Urothelium cell line (cell line): ENCODE data around the gene DHRS12.
A peak's percentile ranks its signal among the peaks of the same experiment; 100 is the strongest.
"Not testable (repeated sequence)": the region's sequence is repeated elsewhere in the genome, so short reads cannot be mapped to it uniquely, and the experiment has no call there.

ENCODE experiments used
- DNase-seq: peaks from one replicate; pipeline ENCODE4 v3.0.0; 2011; ENCODE audit warnings: low spot score, mixed read lengths
- FAIRE-seq: peaks from 2 replicates; lab custom pipeline; 2011; peaks lifted over from hg19 to GRCh38; lab: Jason Lieb, UNC

The DHRS12 gene

DNA sequence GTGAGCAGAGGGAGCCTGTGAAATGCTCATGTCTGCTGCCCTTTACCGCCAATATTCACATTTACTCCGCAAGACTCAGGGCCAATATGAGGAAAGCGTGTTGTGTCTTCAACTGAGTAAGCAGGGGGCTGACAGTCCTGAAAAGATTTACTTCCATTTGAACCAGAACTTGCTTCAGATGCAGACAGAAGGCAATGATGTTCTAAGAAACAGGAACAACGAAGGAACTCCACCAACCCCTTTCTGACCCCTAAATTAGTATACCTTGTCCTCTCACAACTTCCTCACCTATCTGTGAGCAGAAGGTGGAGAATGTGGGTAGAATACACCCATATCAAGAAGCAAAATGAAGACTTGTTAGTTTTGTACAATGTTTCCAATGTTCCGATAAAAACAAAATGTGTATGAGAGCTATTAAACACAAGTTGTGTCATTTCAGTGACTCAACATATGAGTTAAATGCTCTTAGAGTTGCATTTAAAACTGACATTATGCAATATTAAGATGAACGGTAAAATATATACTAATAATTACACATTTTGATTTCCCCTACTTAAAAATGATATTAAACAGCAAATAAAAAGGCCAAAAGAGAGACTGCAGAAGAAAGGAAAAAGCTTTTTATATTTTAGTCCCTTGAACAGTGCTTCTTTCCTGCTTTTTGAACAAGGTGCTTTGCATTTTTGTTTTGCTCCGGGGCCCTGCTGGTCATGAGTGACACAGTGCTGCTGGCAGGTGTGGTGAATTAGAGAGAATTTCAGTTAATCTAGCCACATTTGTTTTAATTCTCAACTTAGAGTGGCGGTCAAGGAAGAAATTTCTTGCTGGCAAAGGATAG is 25.0 kb upstream of the DHRS12 start:
- DNase-seq (no peak), FAIRE-seq (no peak)

DNA sequence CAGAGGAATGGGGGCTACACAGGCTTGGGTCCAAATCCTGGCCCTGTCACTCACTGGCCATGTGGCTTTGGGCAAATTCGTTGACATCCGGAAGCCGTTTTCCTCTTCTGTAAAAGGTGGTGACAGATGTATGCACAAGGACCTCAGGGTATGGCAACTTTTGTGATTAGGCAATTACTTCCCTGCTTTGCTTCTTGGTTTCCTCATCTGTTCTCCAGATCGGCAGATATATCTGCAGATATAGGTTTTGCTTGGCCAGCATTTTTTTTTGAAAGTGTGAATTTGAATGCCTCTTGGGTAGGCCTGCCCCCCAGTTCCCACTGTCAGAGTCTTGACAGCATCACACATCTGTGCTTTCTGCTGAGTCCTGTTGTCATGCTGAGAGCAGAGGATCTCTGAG is 23.3 kb upstream of the DHRS12 start:
- FAIRE-seq (no peak), DNase-seq (no peak)

DNA sequence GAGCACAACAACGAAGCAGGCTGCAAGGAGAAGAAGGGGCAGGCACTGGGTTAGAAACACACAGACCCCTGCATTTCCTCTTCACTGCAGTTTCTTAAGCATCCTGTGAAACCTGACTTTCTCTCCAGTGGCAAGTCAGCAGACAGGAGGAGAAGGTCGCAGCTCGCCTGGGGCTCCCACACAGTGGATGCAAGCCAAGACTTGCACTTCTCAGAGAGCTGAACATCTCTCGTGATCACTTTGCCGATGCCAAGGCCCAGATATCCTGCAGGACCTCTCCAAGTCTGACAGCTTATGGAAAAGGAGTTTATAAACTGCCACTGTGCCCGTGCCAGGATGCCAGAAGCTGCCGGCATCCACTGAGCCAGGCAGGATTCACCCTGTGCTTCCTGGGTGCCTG is 22.6 kb upstream of the DHRS12 start:
- no peak for FAIRE-seq
- DNase-seq = no peak

DNA sequence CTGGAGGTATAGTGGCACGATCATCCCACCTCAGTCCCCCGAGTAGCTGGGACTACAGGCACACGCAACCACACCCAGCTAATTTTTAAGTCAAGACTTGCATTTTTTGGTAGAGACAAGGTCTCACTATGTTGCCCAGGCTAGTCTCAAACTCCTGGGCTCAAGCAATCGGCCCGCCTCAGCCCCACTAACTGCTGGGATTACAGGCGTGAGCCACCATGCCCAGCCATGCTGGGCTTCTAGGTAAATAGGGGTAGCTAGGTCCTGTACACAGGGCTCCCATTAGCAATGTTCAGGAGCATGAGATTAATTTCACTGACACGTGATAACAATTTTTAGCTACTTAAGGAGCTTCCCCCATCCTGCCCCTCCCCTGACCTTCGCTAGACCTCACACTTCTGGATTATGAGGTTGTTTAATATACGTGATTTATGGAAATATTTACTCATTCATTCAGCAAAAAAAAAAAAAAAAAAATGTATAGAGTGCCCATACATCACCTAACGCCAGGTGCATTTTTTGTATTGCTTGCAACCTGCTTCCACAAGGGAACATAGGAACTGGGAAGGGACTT is 21.8 kb upstream of the DHRS12 start:
- no peak for DNase-seq
- FAIRE-seq = no peak

DNA sequence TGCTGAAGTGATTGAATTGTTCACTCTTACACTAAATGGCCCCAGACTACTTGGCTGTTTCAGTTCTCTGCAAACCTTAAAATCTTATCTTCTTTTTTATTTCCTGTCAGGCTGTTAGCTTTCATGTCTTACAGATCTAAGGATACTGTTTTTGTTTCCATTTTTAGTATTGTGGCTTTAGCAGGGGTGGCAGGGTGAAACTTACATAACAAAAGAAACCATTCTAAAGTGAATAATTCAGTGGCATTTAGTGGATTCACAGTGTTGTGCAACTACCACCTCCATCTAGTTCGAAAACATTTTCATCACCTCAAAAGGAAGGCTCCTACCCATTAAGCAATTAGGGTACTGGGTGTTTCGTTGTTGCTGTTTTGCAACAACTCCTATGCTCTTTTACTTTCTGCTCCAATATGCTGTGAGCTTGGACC is 21.2 kb upstream of the DHRS12 start:
- FAIRE-seq = no peak
- DNase-seq = no peak

DNA sequence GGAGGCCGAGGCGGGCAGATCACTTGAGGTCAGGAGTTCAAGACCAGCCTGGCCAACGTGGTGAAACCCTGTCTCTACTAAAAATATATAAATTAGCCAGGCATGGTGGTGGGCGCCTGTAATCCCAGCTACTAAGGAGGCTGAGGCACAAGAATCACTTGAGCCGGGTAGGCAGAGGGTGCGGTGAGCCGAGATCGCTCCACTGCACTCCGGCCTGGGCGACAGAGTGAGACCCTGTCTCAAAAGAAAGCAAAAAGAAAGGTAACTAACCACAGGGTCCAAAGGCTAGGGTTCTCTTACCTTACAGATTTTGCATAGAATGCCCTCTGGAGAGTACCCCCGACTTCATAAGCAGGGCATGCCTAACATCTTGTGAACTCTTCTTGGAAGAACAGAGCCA is 20.7 kb upstream of the DHRS12 start:
- FAIRE-seq, DNase-seq: not testable (repeated sequence)

DNA sequence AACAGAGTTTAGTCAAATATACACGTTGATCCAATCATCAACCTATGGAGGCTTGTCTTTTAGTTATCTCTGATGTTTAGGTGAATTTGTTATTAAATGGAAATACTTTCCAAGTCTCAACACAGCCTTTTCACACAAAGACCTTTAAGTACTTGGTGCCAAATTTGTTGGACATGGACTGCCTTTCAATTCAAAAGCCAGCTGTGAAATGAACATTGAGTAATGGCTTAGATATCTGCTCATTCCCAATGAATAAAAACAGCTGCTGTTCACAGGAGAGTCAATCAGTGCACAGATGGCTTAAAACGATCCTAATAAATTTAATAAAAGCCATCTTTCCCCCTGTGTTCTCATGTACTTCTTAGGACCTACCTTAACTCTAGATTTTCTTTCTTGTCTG is 19.9 kb upstream of the DHRS12 start:
- no peak for FAIRE-seq

DNA sequence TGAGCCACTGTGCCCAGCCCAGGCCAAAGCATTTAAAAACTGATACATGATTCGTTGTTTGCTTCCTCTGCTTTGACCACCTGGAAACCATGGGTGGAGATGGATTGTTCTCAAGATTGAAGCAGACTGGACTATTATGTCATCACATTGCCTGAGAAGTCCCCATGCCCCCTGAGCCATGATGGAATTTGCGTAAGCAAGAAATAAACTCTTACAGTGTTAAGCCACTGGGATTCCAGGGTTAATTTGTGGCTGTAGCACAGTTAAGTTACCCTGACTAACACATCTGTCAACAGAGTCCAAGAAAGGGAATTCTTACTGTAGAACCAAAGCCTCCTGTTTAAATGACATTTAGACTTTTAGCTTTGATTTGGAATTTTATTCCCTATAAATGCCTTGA is 19.4 kb upstream of the DHRS12 start:
- FAIRE-seq (no peak), DNase-seq (no peak)

More for the DNA sequence above, 19.9 kb upstream of the DHRS12 start:
- DNase-seq = no peak

DNA sequence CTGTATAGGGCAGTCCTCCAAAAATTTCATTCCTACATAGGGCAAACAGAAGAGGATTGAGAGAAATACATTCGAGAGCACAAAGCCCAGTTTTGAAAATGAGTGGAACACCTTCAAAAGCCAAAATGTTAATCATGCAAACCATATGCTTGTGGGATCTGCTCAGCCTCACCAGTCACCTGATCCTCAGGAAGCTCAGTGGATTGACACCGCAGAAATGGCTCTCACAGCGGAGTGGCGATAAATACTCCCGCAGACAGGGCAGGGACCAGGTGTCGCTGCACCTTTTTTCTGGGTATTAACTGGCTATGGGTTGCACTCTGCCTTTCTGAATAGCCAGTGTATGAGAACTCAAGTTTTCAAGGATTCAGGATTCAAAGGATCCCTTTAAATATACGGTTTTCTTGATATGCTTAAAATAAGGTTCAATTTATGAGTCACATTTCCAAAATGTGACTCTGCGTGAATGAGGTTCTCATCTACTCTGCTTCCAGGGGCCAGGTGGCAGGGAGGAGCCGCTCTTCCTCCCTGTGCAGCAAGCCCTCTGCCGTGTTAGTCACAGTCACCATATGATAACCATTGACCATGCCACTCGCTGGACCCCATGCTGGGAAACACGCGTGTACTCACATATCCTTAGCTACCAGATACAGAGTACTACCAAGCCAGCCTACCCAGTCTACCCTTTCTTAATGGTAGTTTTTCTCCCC is 18.3 kb upstream of the DHRS12 start:
- DNase-seq = no peak
- FAIRE-seq = no peak

DNA sequence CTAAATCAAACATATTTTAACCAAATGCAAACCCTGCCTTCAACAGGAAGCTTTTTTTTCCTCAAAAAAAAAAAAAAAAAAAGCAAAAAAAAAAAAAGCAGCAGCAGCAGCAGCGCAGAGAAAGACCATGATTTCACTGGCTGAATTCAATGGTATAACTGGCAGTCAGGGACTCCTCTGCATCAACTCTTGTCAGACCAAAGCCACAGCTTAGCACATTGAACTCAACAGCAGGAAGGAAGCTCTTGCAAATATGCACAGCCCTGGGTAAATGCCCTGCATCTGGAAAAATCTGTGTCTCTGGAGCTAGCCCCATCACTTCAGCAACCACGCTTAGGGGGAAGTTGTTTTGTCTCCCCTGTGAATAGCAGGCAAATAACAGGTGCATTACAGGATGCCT is 17.6 kb upstream of the DHRS12 start:
- DNase-seq = no peak
- no peak for FAIRE-seq

DNA sequence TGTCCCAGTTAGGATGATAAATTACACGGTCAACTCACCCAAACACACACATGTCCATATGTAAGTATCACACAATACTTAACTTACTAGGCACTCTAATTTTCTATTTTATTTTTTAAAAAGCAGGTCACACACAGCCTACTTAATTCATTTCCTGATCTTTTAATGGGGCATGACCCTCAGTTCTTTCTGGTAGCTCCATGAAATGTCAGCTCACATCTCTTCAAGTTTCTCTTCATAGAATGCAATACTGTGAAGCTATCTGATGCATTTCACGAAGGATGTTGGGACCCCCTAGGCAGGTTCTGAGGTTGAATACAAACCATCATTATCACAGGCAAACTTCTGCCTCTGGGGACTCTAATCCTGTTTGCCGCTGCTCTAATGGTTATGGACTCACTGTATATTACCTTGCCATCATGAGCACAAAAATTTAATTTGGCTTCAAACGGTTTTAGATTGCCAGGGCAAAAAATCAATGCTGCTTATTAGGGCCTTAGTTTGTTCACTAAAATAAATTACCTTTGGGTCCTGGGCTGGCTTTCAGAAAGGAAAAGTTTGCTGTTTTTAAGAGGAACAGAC is 16.1 kb upstream of the DHRS12 start:
- DNase-seq (no peak), FAIRE-seq (no peak)

DNA sequence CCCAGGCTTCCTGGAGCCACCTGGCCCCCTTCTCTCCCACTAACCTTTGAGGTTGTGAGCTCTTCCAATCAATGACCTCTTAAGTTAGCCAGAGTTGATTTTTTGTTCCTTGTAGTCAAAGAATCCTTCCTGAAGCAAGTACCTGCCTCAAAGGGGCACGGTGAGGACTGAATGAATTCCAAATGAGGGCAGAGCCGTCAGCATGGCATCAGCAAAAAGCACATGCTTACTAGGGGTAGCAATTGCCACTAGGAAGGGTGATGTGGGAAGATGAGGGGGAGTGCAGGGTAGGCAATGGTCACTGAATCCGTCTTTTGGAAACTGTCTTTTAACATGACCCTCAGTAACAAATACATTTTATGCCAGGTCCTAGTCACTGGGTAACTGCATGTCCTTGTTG is 15.6 kb upstream of the DHRS12 start:
- DNase-seq (no peak), FAIRE-seq (no peak)

DNA sequence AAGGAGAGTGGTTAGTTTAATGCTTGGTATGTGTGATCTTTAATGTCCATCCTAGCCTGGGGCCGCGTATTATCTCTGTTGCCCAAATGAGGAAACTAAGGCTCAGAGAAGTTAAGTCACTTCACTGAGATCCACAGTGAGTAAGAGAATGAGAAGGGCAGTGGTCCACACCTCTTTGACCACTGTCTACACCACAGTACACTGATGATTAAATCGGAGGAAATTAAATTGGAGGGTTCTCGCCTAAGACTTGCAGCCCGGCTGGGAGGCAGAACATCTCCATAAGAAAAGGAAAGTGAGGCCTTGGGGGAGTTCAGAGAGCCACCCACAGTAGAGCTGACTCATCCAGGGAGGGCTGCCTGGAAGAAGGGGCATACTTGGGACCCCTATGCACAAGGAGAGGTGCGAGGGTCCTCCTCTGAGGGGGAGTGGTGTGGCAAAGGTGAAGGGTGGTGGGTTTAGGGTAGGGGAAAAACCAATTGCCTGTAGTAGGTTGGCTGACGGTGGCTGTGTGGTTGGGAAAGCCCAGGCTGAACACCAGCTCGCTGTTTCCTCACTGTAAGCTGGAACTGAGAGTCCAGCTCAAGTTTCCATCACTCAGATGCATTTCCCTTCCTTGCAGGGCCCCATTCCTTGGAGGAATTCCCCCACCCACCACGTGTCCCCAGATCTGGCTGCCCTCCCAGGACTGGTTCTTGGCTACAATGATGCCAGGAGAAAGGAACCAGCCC is 15.0 kb upstream of the DHRS12 start:
- DNase-seq = no peak
- FAIRE-seq = no peak

DNA sequence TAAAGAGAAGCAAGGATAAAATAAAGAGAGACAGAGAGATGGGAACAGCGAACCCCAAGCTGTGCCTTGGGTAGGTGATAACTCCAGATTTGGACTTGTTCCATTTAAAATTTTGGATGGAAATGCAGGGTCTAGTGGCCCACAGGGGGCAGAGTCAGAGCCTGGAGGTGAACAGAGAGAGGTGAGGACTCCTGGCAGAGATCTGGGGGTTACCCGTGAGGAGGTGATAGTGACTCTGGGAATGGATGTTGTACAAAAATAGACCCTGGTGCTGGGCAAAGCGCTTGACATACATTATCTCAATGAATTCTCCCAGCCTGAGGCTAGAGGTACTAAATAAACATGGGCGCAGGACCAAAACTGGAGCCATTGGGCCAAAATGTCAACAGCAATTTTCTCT is 14.3 kb upstream of the DHRS12 start:
- no peak for DNase-seq
- no peak for FAIRE-seq

DNA sequence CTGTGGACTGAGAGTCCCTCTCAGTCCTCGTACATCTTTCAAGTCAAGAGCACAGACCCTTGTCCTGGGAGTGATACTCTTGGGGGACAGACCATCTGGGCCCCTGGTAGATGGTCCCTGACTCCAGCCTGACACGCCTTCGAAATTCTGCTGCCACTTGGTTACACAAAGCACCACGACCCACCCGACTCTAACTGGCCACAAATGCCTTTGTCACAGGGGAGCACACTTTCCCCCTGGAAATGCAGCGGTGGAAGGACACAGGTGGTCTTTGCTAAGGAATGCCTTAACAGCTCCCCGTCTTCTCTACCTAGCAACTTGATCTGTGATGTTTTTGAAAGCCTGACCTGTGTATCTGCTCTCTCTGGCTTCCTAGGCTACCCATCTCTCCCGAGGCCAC is 13.8 kb upstream of the DHRS12 start:
- DNase-seq (no peak), FAIRE-seq (no peak)

DNA sequence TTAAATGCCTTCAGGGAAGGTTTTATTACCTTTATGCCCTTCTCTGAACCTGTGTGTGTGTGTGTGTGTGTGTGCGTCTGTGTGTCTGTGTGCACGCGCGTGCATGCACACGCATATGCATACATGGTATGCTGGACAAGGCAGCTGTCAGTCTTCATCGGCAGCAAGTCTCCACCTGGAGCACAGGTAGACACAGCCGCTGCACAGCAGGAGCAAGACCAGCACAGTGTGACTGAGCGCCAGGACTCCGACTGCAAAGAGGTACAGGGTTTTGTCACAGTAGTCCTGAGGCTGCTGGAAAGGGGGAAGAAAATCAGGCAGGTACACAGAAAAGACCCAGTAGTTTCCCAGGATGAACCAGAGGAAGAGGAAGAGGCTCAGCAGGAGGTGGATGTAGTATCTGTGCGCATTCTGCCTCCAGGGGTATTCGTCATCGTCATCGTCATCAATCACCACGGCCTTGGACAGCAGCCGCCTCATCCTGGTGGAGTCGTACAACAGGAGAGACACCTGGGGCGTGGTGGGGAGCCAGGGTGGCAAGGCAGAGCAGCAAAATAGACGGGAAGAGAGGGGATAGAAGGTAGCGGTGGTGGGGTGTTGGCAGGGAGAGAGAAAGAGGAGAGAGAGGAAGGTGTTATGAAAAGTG is 12.8 kb upstream of the DHRS12 start:
- DNase-seq = no peak
- FAIRE-seq = no peak

DNA sequence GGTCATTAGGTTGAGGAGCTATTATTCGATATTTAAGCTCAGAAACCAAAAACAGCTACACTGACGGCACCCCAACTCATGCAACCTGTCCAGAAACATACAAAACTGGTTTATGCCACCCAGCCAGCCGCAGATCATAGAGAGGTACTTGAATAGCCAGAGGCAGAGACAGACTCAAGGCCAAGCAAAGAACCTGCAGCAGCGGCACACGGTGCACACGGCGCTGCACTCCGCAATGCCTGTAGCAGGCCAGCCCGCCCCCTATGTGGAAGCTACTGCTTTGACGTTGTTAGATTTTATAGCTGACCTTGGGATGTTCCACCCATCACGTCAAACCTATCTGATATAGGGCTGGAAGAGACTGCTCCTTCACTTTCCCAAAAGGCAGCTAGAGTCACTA is 11.9 kb upstream of the DHRS12 start:
- DNase-seq = no peak
- no peak for FAIRE-seq

DNA sequence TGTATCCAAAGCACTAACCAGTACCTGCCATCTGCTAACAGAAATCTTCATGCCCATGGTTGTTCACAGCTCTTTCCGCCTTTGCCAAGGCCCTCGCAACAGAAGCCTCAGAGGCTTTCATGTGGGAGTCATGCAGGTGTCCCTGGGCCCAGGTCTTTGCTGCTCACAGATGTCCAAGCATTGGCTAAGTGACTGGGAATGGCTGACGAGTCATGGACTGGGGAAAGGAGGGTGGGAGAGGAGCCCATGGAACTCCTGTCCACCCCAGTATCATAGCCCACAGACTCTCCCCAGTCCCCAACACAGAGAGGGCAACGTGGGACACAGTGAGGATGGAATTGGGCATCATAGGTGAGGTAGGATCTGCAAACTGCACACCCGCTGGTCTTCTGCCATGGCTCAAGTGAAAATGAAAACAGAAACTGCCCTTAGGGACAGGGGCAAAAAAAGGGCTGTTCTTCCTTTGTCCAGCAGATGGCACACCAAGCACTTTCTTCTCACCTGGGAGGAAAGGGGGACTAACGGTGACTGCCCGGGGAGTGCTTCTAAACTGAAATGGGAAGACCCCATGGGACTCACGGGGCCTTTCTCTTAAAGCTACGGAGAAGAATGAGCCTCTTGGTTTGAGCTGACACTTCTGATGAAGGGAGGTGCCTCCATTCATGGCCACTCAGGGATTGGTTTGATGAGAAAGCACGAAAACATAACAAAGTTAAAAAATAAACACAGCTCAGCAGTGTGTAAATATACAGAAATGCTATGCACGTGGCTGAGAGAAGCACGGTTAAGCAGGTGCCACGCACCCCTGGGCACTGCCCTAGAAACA is 11.1 kb upstream of the DHRS12 start:
- peak; percentile 58 for DNase-seq
- no peak for FAIRE-seq

DNA sequence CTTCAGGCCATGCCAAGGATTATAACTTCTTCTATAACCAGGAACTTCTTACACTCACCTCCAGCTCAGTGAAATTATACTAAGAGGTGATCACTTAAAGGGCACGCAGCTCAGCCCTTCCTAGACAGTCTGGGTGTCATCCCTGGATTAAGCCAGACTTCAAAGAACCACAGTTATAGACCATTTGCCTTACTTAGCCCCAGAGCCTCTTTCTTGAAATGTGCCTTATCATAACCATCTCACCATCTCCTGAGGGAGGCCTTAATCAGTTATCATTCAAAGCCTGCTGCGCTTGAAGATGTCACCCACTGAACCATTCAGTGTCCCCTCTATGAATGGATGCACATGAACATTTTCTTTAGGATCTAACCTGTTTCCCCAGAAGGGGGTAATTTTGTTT is 10.1 kb upstream of the DHRS12 start:
- FAIRE-seq = no peak
- DNase-seq = no peak
